ENCODE data around the gene PDPN.

- TF ChIP-seq CTCF (IDR thresholded peaks at IDR 0.05) = no peak
- no peak for TF ChIP-seq EZH2phosphoT487 (IDR thresholded peaks at IDR 0.05)
- no peak for TF ChIP-seq EZH2 (IDR thresholded peaks at IDR 0.05)
Observed at GRCh38 chr1:13627127-13627526, 43.5 kb downstream of the PDPN start.
